GM21786 (cell line): Measurements from ENCODE around the gene HDGF.

Experiments used
- ATAC-seq: cut with Tn5 transposase; IDR thresholded peaks from one replicate; pipeline ENCODE4 v1.9.1; 2021; ENCODE audit not compliant: unreplicated experiment

HDGF gene

DNA sequence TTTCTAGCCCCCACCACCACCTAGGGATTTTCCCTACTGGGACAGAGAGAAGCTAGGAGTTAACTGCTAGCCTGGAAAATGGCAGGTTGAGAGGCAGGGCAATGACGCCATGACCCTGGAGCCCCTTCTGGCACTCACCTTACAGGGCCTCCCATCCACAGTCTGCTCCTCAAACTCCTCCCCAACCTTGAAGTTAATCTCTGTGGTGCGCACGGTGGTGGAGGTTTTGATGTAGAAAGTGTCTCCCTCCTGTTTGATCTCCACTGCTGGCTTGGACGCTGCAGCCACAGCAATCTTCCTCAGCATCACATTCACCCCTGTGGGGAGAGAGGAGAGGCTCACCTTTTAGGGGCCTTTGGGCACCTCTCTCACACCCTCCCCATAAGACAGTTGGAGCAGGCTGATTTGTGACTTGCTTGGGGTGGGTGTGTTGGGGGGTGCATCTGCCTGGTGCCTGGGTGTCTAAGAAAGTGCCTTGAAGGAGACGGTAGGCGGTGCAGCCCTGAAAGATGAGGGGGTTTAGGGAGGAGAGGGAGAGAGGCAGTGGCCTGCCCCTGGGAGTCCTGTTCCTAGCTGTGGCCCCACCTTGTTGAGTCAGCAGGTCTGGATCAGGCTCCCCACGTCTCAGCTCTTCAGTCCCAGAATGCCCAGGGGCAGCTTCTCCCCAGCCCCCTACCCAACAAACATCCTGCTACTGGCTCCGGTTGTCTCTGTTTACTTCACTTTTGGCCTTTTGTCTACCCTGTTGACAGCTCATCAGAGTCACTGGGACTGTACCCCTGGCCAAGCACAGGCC lies 50.5 kb downstream of the HDGF start:
- no peak for ATAC-seq

DNA sequence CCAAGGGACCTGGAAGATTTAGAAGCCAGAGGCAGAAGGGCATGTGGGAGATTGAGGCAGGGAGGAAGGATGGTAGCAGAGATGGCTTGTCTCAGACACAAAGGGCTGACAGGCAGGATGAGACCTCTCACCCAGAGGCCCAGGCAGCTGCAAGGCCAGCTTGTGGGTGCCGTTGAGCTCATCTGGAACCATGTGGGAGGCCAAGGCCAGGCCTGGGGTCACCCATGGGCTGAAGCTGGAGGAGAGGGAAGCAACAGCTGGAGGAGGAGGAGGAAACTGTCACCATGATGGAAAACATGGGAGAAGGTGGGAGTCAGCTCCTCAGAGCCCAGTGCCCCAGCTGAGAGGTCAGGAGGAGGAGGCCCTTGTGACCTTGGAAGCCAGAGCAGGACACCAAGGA lies 52.5 kb downstream of the HDGF start:
- no peak for ATAC-seq

GRCh38 chr1:156697481-156697880 lies 54.0 kb downstream of the HDGF start:
- no peak for ATAC-seq

DNA sequence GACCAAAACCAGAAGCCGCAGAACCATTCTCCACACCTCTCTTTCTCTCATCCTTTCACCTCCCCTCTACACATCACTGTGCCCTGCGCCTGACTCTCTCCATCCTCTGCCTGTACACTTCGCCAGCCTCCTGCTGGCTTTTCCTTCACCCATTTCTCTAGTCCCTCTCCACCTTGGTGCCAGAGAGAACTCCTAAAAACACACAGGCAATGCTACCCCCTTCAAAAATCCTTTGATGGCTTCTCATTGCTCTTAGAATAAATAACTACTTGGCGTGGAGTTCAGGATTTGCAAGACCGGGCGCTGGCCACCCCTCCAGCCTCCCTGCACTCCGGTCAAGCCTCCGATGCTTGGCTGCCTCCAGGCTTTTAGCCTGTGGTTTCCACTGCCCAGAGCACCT lies 54.7 kb downstream of the HDGF start:
- ATAC-seq: no peak

- no peak for ATAC-seq
Observed at GRCh38 chr1:156694690-156694962, 56.8 kb downstream of the HDGF start.

- no peak for ATAC-seq
Observed at GRCh38 chr1:156693848-156694689, 57.4 kb downstream of the HDGF start.

DNA sequence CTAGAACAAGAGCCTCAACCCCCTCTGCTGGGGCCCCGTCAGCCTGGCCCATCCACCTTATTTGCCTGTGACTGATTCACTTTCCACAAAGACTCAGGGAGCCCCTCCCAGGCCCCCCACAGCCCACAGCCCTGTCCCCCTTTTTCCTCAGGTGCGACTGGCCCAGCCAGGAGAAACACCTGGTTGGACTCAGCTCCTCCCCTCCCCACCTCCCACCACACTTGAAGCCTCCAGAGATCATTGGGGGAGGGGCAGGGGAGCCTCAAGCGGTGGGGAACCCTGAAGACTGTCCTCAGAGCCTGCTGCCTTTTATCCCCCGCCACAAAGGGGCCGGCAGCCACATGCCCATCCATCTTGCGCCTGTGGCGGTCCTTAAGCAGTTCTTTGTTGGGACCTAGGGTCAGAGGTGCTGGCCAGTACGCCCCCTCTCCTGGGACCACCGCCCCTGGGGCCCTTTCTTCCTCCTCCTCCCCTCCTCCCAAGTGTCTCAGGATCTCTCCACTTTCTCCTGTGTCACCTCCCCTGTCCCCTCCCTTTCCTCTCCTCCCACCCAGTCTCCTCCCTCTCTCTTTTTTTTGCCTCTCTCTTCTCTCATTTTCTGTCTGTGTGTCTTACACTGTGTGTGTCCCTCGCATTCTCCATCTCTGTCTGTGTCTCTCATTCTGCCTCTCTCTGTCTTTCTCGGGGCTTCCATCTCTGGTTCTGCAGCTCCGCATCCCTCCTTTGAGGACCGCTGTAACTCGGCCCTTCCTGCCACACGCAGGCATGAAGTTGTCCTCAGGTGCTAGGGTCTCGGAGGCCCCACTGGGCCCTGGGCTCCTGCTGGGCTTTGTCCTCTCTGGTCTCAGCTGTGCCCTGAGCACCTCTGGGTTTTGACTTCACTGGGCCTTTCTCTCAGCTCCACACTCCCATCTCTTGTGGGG lies 58.3 kb downstream of the HDGF start:
- no peak for ATAC-seq

DNA sequence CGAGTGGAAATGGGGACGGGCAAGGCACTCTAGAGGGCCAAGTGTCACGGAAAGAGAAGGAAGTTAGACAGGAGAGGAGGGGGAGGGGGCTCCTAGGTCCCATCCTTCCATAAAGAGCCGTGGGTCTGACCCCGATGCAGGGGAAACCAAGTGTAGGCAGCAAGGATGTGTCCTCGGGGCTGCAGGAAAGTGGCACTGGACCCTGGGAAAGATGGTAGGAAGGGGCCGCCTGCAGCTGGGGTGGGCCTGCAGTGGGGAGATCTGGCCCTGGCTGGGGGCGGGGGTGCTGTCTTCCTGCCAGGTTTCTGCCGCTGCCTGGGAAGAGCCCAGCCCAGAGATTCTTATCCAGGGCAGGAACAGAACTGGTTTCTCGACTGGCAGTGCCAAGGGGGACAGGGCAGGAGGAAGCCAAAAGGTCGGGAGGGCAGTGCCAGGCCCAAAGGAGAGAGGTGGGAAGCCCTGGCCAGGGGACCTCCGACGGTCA lies 59.0 kb downstream of the HDGF start:
- ATAC-seq: no peak
